Measurements from ENCODE around the gene USF3. TPM values are rescaled to one million over a fixed set of nuclear protein-coding genes. Genes with fewer than 3 reads are reported as not detected.

The USF3 gene
- total and polyA plus RNA-seq, 8 donors = 3.3 to 30.6 (median 7.6) TPM

DNA sequence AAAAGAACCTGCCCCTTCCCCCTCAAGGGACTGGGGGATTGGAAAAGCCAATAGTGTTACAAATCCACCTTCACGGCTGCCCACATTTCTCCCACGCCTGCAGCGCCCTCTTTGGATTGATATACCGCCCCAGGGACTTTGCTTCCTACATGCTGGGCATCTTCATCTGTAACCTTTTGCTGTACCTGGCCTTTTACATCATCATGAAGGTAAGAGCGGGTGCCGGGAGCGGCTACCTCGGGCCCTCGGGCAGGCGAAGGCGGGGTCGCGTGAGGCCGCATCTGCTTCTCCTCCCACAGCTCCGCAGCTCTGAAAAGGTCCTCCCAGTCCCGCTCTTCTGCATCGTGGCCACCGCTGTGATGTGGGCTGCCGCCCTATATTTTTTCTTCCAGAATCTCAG lies 73.1 kb downstream of the USF3 start:
- Histone ChIP-seq H3K36me3 (peaks cover 0 to 55% (median 25%) of the 10 kb centered on the region in 4 donors), H3K4me3 (no peak overlapping the region), H3K9me3 (no peaks in the 10 kb centered on the region), H3K27ac (no peak overlapping the region), H3K4me1 (peaks cover 0 to 9% (median 4%) of the 10 kb centered on the region in 4 donors), H3K27me3 (no peaks in the 10 kb centered on the region)
- TF ChIP-seq POLR2AphosphoS5 (IDR thresholded peaks at IDR 0.05) = no peak
- no peak for TF ChIP-seq EP300 (IDR thresholded peaks at IDR 0.05)
- TF ChIP-seq POLR2A (IDR thresholded peaks at IDR 0.05) = no peak
- TF ChIP-seq, protein P1, sequence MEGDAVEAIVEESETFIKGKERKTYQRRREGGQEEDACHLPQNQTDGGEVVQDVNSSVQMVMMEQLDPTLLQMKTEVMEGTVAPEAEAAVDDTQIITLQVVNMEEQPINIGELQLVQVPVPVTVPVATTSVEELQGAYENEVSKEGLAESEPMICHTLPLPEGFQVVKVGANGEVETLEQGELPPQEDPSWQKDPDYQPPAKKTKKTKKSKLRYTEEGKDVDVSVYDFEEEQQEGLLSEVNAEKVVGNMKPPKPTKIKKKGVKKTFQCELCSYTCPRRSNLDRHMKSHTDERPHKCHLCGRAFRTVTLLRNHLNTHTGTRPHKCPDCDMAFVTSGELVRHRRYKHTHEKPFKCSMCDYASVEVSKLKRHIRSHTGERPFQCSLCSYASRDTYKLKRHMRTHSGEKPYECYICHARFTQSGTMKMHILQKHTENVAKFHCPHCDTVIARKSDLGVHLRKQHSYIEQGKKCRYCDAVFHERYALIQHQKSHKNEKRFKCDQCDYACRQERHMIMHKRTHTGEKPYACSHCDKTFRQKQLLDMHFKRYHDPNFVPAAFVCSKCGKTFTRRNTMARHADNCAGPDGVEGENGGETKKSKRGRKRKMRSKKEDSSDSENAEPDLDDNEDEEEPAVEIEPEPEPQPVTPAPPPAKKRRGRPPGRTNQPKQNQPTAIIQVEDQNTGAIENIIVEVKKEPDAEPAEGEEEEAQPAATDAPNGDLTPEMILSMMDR (IDR thresholded peaks at IDR 0.05) = no peak
- peak in 1 of 2 donors; percentile 32 for DNase-seq
- intact Hi-C loops (cut with DNase I; ENCODE audit: low total_unique reads) = no loop called here
- 60 to 79% (median 68%) methylated on average over 19 of the region's 19 CpGs for WGBS, 5 donors

- H3K9me3 ChIP-seq = no peaks in the 10 kb centered on the region
- intact Hi-C loops (cut with DNase I; ENCODE audit: low total_unique reads) = no loop called here
Observed at GRCh38 chr3:113620091-113620490, 76.4 kb downstream of the USF3 start.

DNA sequence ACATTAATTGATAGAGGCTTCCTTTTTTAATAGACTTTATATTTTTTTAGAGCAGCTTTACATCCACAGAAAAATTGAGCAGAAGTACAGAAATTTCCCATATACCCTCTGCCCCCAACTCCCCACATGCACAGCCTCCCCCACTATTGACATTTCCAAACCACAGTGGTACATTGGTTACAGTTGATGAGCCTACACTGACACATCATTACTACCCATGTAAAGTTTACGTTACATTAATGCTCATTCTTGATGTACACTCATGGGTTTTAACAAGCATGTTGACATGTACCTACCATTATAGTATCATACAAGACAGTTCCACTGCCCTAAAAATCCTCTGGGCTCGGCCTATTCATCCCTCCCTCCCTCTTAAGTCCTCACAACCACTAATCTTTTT lies 78.7 kb downstream of the USF3 start:
- Histone ChIP-seq H3K9me3 (no peaks in the 10 kb centered on the region), H3K4me3 (no peak overlapping the region), H3K4me1 (no peaks in the 10 kb centered on the region), H3K27ac (no peak overlapping the region), H3K27me3 (no peaks in the 10 kb centered on the region), H3K36me3 (peaks cover 0 to 50% (median 7%) of the 10 kb centered on the region in 4 donors)
- intact Hi-C loops (cut with DNase I; ENCODE audit: low total_unique reads) = no loop called here
- TF ChIP-seq EP300 (IDR thresholded peaks at IDR 0.05) = no peak
- TF ChIP-seq, protein P1 (IDR thresholded peaks at IDR 0.05) = no peak
- TF ChIP-seq POLR2A (IDR thresholded peaks at IDR 0.05) = no peak
- WGBS, 5 donors = 90 to 93% (median 92%) methylated on average over 2 of the region's 2 CpGs
- DNase-seq = no peak

More at GRCh38 chr3:113620091-113620490, 76.4 kb downstream of the USF3 start:
- no peaks in the 10 kb centered on the region for H3K4me1 ChIP-seq
- no peak for DNase-seq
- peaks cover 0 to 56% (median 16%) of the 10 kb centered on the region in 4 donors for H3K36me3 ChIP-seq
- H3K27me3 ChIP-seq = no peaks in the 10 kb centered on the region
- no peak overlapping the region for H3K4me3 ChIP-seq
- TF ChIP-seq EP300 (IDR thresholded peaks at IDR 0.05) = no peak
- TF ChIP-seq POLR2A (IDR thresholded peaks at IDR 0.05) = no peak
- no peak for TF ChIP-seq POLR2AphosphoS5 (IDR thresholded peaks at IDR 0.05)
- TF ChIP-seq, protein P1 (IDR thresholded peaks at IDR 0.05) = no peak
- no peak overlapping the region for H3K27ac ChIP-seq

GRCh38 chr3:113615976-113616375 lies 80.5 kb downstream of the USF3 start:
- Histone ChIP-seq H3K27me3 (no peaks in the 10 kb centered on the region), H3K4me1 (no peaks in the 10 kb centered on the region), H3K9me3 (no peaks in the 10 kb centered on the region), H3K27ac (no peak overlapping the region), H3K4me3 (no peak overlapping the region), H3K36me3 (peaks cover 0 to 62% (median 13%) of the 10 kb centered on the region in 4 donors)
- WGBS, 5 donors = 68 to 76% (median 71%) methylated on average over 4 of the region's 4 CpGs
- peak in 1 of 2 donors; percentile 53 for DNase-seq
- TF ChIP-seq, protein P1 (IDR thresholded peaks at IDR 0.05) = no peak
- TF ChIP-seq EP300 (IDR thresholded peaks at IDR 0.05) = no peak
- no peak for TF ChIP-seq POLR2A (IDR thresholded peaks at IDR 0.05)
- TF ChIP-seq POLR2AphosphoS5 (IDR thresholded peaks at IDR 0.05) = no peak
- intact Hi-C loops (cut with DNase I; ENCODE audit: low total_unique reads) = no loop called here

Data from stomach (tissue), 9 donors.